NOMO-1 treated with DMSO at 0.1 percent for 48 hours (cell line): ENCODE measurements around the gene DDR2.

Source experiments
- DNase-seq: peaks from one replicate; lab custom pipeline; 2025; ENCODE audit not compliant: unreplicated experiment; lab: John Stamatoyannopoulos, UW

The DDR2 gene

GRCh38 chr1:162822391-162823200, 190.3 kb downstream of the DDR2 start:
- no peak for DNase-seq

GRCh38 chr1:162823231-162823630, 191.0 kb downstream of the DDR2 start:
- no peak for DNase-seq

- DNase-seq = no peak
Observed at GRCh38 chr1:162823771-162824525, 191.7 kb downstream of the DDR2 start.

GRCh38 chr1:162829268-162829667, 197.0 kb downstream of the DDR2 start:
- DNase-seq = no peak

GRCh38 chr1:162832470-162832869, 200.2 kb downstream of the DDR2 start:
- no peak for DNase-seq

- no peak for DNase-seq
Observed at GRCh38 chr1:162835157-162835899, 203.1 kb downstream of the DDR2 start.
